Thyroid gland (tissue), 4 donors: ENCODE results near the gene ZNF135. TPM values are rescaled to one million over a fixed set of nuclear protein-coding genes. Genes with fewer than 3 reads are reported as not detected.

Experiments used
- DNase-seq, 2 donors: peaks; one replicate each; pipeline ENCODE4 v3.0.0-alpha.2; 2019
- H3K27ac ChIP-seq, 3 donors: fragments of 200-600 bp; sonication (generic); 1 replicate in 2 of 3; 2 replicates in 1 of 3; pipeline ENCODE4 v1.5.1; 2016 to 2019; ENCODE audit warnings: mild to moderate bottlenecking in 1 of 3, moderate library complexity in 1 of 3
- H3K27me3 ChIP-seq: fragments of 200-600 bp; sonication (generic); one replicate; pipeline ENCODE4 v1.5.1; 2019
- H3K36me3 ChIP-seq, 2 donors: fragments of 200-600 bp; sonication (generic); one replicate each; pipeline ENCODE4 v1.5.1; 2016 to 2019
- H3K4me1 ChIP-seq, 2 donors: fragments of 200-600 bp; sonication (generic); one replicate each; pipeline ENCODE4 v1.5.1; 2017 to 2019
- H3K4me3 ChIP-seq, 3 donors: fragments of 200-600 bp; sonication (generic); replicated peaks in 1 of 3; 1 replicate in 2 of 3; 2 replicates in 1 of 3; pipeline ENCODE4 v1.5.1; 2016; ENCODE audit warnings: mild to moderate bottlenecking in 1 of 3
- H3K9me3 ChIP-seq: fragments of 200-600 bp; sonication (generic); one replicate; pipeline ENCODE4 v1.5.1; 2017
- CTCF ChIP-seq, 6 experiments: fragments of 200-600 bp in 3 of 6; fragments of 450-650 bp in 3 of 6; sonication (generic) in 3 of 6; IDR thresholded peaks; one replicate each; pipeline ENCODE4 v1.5.1; 2016 to 2019; ENCODE audit warnings: antibody characterized with exemption in 6 of 6, mild to moderate bottlenecking in 2 of 6, inconsistent platforms in 1 of 6, moderate library complexity in 1 of 6
- POLR2A ChIP-seq, 2 donors: fragments of 450-650 bp; IDR thresholded peaks; one replicate each; pipeline ENCODE4 v1.6.1; 2017; ENCODE audit warnings: antibody characterized with exemption in 2 of 2, mild to moderate bottlenecking in 2 of 2, moderate library complexity in 1 of 2
- WGBS, 2 donors: methylation state at CpG; one replicate each; pipeline ENCODE4 v1.1.5; 2017; 5-methylcytosine and 5-hydroxymethylcytosine counted together
- intact Hi-C: fragments of 100-400 bp; cut with DNase I; formaldehyde crosslinking; loops from one replicate; pipeline ENCODE4 v1.15.1; 2023
- total RNA-seq, 4 donors: library from RNA; depleted of rRNA; stranded (reverse); fragments of >200 nt; gene quantifications; one replicate each; pipeline ENCODE4 v1.2.3, GENCODE V29; 2016

Gene ZNF135
- total RNA-seq, 4 donors from 2014 or later: 12.6 to 22.9 (median 18.1) TPM

- intact Hi-C loops: no loop called here
- peak; percentile 48 to 68 for DNase-seq
- no peaks in the 10 kb centered on the region for H3K27me3 ChIP-seq
- H3K36me3 ChIP-seq: no peaks in the 10 kb centered on the region
- 5 to 9% methylated on average over 26 to 31 of the region's 77 CpGs for WGBS, 2 donors
- H3K9me3 ChIP-seq: no peaks in the 10 kb centered on the region
- H3K4me1 ChIP-seq: no peaks in the 10 kb centered on the region
- peak overlapping the region in 1 of 3 donors; percentile 17 for H3K27ac ChIP-seq
- H3K4me3 ChIP-seq: peak overlapping the region in 1 of 3 donors; percentile 23
- TF ChIP-seq POLR2A (IDR thresholded peaks at IDR 0.05): no peak
- no peak for TF ChIP-seq CTCF (IDR thresholded peaks at IDR 0.05)
These were observed 58.9 kb downstream of the ZNF135 start for GRCh38 chr19:58117841-58118575.

GRCh38 chr19:58118979-58119733 is 60.1 kb downstream of the ZNF135 start:
- WGBS, 2 donors: 86 to 90% methylated on average over 5 of the region's 5 CpGs
- H3K9me3 ChIP-seq: no peaks in the 10 kb centered on the region
- intact Hi-C loops: no loop called here
- no peak overlapping the region for H3K27ac ChIP-seq
- TF ChIP-seq CTCF (IDR thresholded peaks at IDR 0.05) (no peak), POLR2A (IDR thresholded peaks at IDR 0.05) (no peak)
- no peaks in the 10 kb centered on the region for H3K27me3 ChIP-seq
- no peak for DNase-seq
- H3K4me1 ChIP-seq: no peaks in the 10 kb centered on the region
- no peaks in the 10 kb centered on the region for H3K36me3 ChIP-seq
- H3K4me3 ChIP-seq: no peak overlapping the region

Other genes with a start within 250 kb of the ZNF135 start
- 10 to 100 TPM in 2 of 4 donors, 1 to 10 TPM in 2; 5.3 to 13.6 (median 10.2) TPM for gene ZNF552, start 244.4 kb upstream of the ZNF135 start, total RNA-seq
- 10 to 100 TPM; 21.8 to 35.8 (median 23.9) TPM for gene ZNF587B, start 229.0 kb upstream of the ZNF135 start, total RNA-seq
- gene ZNF587, start 209.4 kb upstream of the ZNF135 start, total RNA-seq: 10 to 100 TPM; 15.9 to 36.5 (median 24.4) TPM
- 10 to 100 TPM; 25.6 to 41.4 (median 31.6) TPM for gene ZNF814, start 170.2 kb upstream of the ZNF135 start, total RNA-seq
- 10 to 100 TPM; 17.7 to 33.0 (median 25.1) TPM for gene ZNF417, start 142.7 kb upstream of the ZNF135 start, total RNA-seq
- gene ZNF418, start 123.9 kb upstream of the ZNF135 start, total RNA-seq: 10 to 100 TPM in 3 of 4 donors, 1 to 10 TPM in 1; 9.3 to 17.2 (median 11.7) TPM
- 10 to 100 TPM in 1 of 4 donors, 1 to 10 TPM in 3; 5.7 to 11.1 (median 6.3) TPM for gene ZNF256, start 111.6 kb upstream of the ZNF135 start, total RNA-seq
- not detected for gene C19orf18, start 84.7 kb upstream of the ZNF135 start, total RNA-seq
- 10 to 100 TPM; 30.2 to 60.4 (median 38.6) TPM for gene ZNF606, start 56.5 kb upstream of the ZNF135 start, total RNA-seq
- gene ZSCAN1, start 25.3 kb upstream of the ZNF135 start, total RNA-seq: 1 to 10 TPM in 3 of 4 donors, under 1 TPM in 1; 0.88 to 7.5 (median 3.4) TPM
- 100 to 1,000 TPM; 129 to 150 (median 132) TPM for gene ZSCAN18, start 38.9 kb downstream of the ZNF135 start, total RNA-seq
- gene ZNF329, start 91.5 kb downstream of the ZNF135 start, total RNA-seq: 10 to 100 TPM; 15.6 to 20.6 (median 17.6) TPM
- 10 to 100 TPM; 43.0 to 75.3 (median 49.9) TPM for gene ZNF274, start 123.8 kb downstream of the ZNF135 start, total RNA-seq
- gene ZNF544, start 169.6 kb downstream of the ZNF135 start, total RNA-seq: 100 to 1,000 TPM in 1 of 4 donors, 10 to 100 TPM in 3; 64.7 to 103 (median 76.5) TPM
- gene ZNF8, start 219.7 kb downstream of the ZNF135 start, total RNA-seq: 10 to 100 TPM in 3 of 4 donors, 1 to 10 TPM in 1; 9.7 to 14.7 (median 10.3) TPM
- 10 to 100 TPM; 56.3 to 87.2 (median 64.5) TPM for gene ERVK3-1, start 246.1 kb downstream of the ZNF135 start, total RNA-seq